SK-N-SH treated with all-trans-retinoic acid at 6 μM for 48 hours (cell line): Measurements from ENCODE around the gene NME9.

Source experiments
- ATAC-seq: fragments of 200-7000 bp; cut with Tn5 transposase; 3 replicates; pipeline ENCODE4 v1.9.1; 2020; ENCODE audit warnings: mild to moderate bottlenecking, moderate library complexity
- ARNTL ChIP-seq: fragments of 450-650 bp; formaldehyde crosslinking; IDR thresholded peaks from 2 replicates; pipeline ENCODE4 v1.5.0; 2020; ENCODE audit warnings: low read depth, mild to moderate bottlenecking, moderate library complexity, borderline replicate concordance
- BACH2 ChIP-seq: fragments of 250-450 bp; sonication (Bioruptor Pico); IDR thresholded peaks from 2 replicates; pipeline ENCODE4 v1.9.0; 2021; ENCODE audit warnings: mild to moderate bottlenecking, borderline replicate concordance
- CREB5 ChIP-seq: fragments of 250-450 bp; sonication (Bioruptor Pico); IDR thresholded peaks from 2 replicates; pipeline ENCODE4 v1.5.1; 2020; ENCODE audit warnings: low read depth, mild to moderate bottlenecking, moderate library complexity
- CSDC2 ChIP-seq: fragments of 250-450 bp; sonication (Bioruptor Pico); IDR thresholded peaks from 2 replicates; pipeline ENCODE4 v1.5.0; 2020; ENCODE audit warnings: mild to moderate bottlenecking, moderate library complexity
- GLIS3 ChIP-seq: fragments of 250-450 bp; sonication (Bioruptor Pico); IDR thresholded peaks from 2 replicates; pipeline ENCODE4 v1.5.0; 2020; ENCODE audit warnings: mild to moderate bottlenecking, moderate library complexity
- ISL1 ChIP-seq: fragments of 250-450 bp; sonication (Bioruptor Pico); IDR thresholded peaks from 2 replicates; pipeline ENCODE4 v2.1.2; 2022; ENCODE audit warnings: mild to moderate bottlenecking, moderate library complexity
- OSR1 ChIP-seq: fragments of 250-450 bp; sonication (Bioruptor Pico); IDR thresholded peaks from 2 replicates; pipeline ENCODE4 v1.8.0; 2022; ENCODE audit warnings: moderate library complexity, mild to moderate bottlenecking, inconsistent platforms
- PATZ1 ChIP-seq: fragments of 250-450 bp; sonication (Bioruptor Pico); IDR thresholded peaks from 2 replicates; pipeline ENCODE4 v1.8.0; 2020; ENCODE audit warnings: mild to moderate bottlenecking, moderate library complexity, borderline replicate concordance
- PPARA ChIP-seq: fragments of 250-450 bp; sonication (Bioruptor Pico); IDR thresholded peaks from 2 replicates; pipeline ENCODE4 v1.5.0; 2020; ENCODE audit warnings: mild to moderate bottlenecking, borderline replicate concordance
- RARB ChIP-seq: fragments of 250-450 bp; sonication (Bioruptor Pico); IDR thresholded peaks from 2 replicates; pipeline ENCODE4 v1.8.0; 2021; ENCODE audit warnings: mild to moderate bottlenecking, moderate library complexity
- SNAI2 ChIP-seq: fragments of 250-450 bp; sonication (Bioruptor Pico); IDR thresholded peaks from 2 replicates; pipeline ENCODE4 v1.5.0; 2020; ENCODE audit warnings: mild to moderate bottlenecking, moderate library complexity
- TCF4 ChIP-seq: fragments of 250-450 bp; sonication (Bioruptor Pico); IDR thresholded peaks from 2 replicates; pipeline ENCODE4 v1.8.0; 2021; ENCODE audit warnings: mild to moderate bottlenecking, moderate library complexity, borderline replicate concordance
- TOX ChIP-seq: fragments of 250-450 bp; sonication (Bioruptor Pico); IDR thresholded peaks from 2 replicates; pipeline ENCODE4 v1.8.0; 2021; ENCODE audit warnings: mild to moderate bottlenecking, moderate library complexity, borderline replicate concordance
- TSHZ2 ChIP-seq: fragments of 250-450 bp; sonication (Bioruptor Pico); IDR thresholded peaks from 2 replicates; pipeline ENCODE4 v1.5.0; 2020; ENCODE audit warnings: mild to moderate bottlenecking, moderate library complexity
- ZC3H10 ChIP-seq: fragments of 250-450 bp; sonication (Bioruptor Pico); IDR thresholded peaks from 2 replicates; pipeline ENCODE4 v1.5.1; 2021; ENCODE audit warnings: mild to moderate bottlenecking, moderate library complexity
- ZFP3 ChIP-seq: fragments of 250-450 bp; sonication (Bioruptor Pico); IDR thresholded peaks from 2 replicates; pipeline ENCODE4 v1.5.0; 2020; ENCODE audit warnings: mild to moderate bottlenecking, moderate library complexity
- ZFP30 ChIP-seq: fragments of 450-650 bp; formaldehyde crosslinking; IDR thresholded peaks from 2 replicates; pipeline ENCODE4 v1.5.0; 2022; ENCODE audit warnings: mild to moderate bottlenecking, moderate library complexity
- ZNF565 ChIP-seq: fragments of 450-650 bp; formaldehyde crosslinking; conservative IDR thresholded peaks from 2 replicates; pipeline ENCODE4 v1.5.0; 2020; ENCODE audit warnings: low read depth, mild to moderate bottlenecking, moderate library complexity
- ZNF70 ChIP-seq: fragments of 450-650 bp; formaldehyde crosslinking; IDR thresholded peaks from 2 replicates; pipeline ENCODE4 v1.5.0; 2020; ENCODE audit warnings: mild to moderate bottlenecking, moderate library complexity
- ZNF8 ChIP-seq: fragments of 450-650 bp; formaldehyde crosslinking; IDR thresholded peaks from 2 replicates; pipeline ENCODE4 v1.5.0; 2020; ENCODE audit warnings: mild to moderate bottlenecking, moderate library complexity
- TF ChIP-seq, protein P1 (sequence below): fragments of 250-450 bp; sonication (Bioruptor Pico); IDR thresholded peaks from 2 replicates; pipeline ENCODE4 v1.5.1; 2021; ENCODE audit warnings: mild to moderate bottlenecking, moderate library complexity
- TF ChIP-seq, protein P2 (sequence below): fragments of 250-450 bp; sonication (Bioruptor Pico); IDR thresholded peaks from 2 replicates; pipeline ENCODE4 v1.8.0; 2021; ENCODE audit warnings: low read depth, mild to moderate bottlenecking, moderate library complexity, borderline replicate concordance

The NME9 gene

GRCh38 chr3:138363322-138363721 is 33.7 kb upstream of the NME9 start (continued):
- TF ChIP-seq TSHZ2 (CRISPR knock-in tag) (no peak), TCF4 (CRISPR knock-in tag) (no peak), RARB (CRISPR knock-in tag) (no peak), ZFP30 (CRISPR knock-in tag) (no peak), ZNF70 (CRISPR knock-in tag) (no peak), TOX (CRISPR knock-in tag) (no peak), ZNF565 (no peak), CSDC2 (no peak)

GRCh38 chr3:138362538-138362937 is 32.9 kb upstream of the NME9 start:
- ATAC-seq: no peak
- TF ChIP-seq ZNF8 (CRISPR knock-in tag): no peak
- no peak for TF ChIP-seq ZNF565
- TF ChIP-seq GLIS3 (CRISPR knock-in tag): no peak
- TF ChIP-seq ZNF70 (CRISPR knock-in tag): no peak
- TF ChIP-seq CSDC2: no peak
- no peak for TF ChIP-seq SNAI2
- no peak for TF ChIP-seq ARNTL
- no peak for TF ChIP-seq TOX (CRISPR knock-in tag)
- TF ChIP-seq CREB5 (CRISPR knock-in tag): no peak

DNA sequence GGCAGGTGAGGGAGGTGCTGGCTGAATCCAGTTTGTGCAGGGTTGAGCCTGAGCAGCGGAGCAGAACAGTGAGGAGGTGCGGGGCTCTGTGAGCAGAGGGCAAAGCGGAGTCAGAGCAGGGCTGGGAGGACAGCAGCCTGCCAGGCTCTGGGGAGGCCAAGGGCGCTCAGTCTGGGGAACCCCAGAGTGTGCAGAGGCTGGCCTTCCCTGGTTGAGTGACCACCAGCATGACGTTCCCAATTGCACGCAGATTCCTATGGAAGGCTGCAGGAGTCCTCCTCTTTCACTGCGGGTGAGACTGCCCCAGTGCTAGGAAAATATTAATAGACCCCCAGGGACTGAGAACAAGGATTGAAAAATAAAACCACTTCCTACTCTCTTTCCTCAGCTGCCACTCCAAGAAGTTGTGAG is 31.9 kb upstream of the NME9 start:
- TF ChIP-seq PPARA (CRISPR knock-in tag): no peak
- no peak for TF ChIP-seq PATZ1
- TF ChIP-seq, protein P1, sequence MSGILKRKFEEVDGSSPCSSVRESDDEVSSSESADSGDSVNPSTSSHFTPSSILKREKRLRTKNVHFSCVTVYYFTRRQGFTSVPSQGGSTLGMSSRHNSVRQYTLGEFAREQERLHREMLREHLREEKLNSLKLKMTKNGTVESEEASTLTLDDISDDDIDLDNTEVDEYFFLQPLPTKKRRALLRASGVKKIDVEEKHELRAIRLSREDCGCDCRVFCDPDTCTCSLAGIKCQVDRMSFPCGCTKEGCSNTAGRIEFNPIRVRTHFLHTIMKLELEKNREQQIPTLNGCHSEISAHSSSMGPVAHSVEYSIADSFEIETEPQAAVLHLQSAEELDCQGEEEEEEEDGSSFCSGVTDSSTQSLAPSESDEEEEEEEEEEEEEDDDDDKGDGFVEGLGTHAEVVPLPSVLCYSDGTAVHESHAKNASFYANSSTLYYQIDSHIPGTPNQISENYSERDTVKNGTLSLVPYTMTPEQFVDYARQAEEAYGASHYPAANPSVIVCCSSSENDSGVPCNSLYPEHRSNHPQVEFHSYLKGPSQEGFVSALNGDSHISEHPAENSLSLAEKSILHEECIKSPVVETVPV (CRISPR knock-in tag): no peak
- no peak for TF ChIP-seq CSDC2
- no peak for TF ChIP-seq ARNTL
- TF ChIP-seq TSHZ2 (CRISPR knock-in tag): no peak
- no peak for TF ChIP-seq ZNF70 (CRISPR knock-in tag)
- no peak for TF ChIP-seq ISL1 (CRISPR knock-in tag)
- no peak for TF ChIP-seq SNAI2
- no peak for TF ChIP-seq ZNF565
- no peak for TF ChIP-seq ZC3H10
- ATAC-seq: no peak

DNA sequence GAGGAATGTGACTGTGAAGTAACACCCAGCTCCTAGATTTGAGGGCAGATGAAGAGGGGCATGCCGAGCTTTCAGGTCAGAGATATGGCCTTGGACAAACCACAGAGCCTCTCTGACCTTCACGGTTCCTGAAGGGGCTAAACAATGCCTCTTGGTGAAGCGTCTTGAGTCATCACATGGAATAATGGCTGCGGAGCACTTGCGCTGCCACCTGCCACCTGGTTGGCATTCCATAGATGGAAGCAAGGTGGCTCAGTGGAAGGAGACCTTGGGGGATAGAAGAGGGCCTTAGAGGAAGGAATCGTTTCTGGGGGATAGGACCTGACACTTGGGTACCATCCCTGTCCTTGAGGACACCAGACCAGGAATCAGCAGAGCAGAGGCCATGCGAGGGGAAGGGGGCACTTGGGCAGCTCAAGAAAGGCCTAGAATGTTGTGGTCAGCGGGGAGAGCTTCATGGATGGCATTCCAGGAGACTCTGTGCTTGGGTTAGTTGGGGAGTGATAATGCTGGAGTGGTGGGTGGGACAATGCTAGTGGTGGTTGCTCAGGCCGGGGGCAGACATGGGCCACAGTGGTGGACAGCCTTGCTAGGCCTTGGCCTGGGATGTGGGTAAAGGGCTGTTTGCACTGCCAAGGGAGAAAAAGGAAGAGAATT is 31.3 kb upstream of the NME9 start:
- no peak for ATAC-seq
- no peak for TF ChIP-seq ZFP3 (CRISPR knock-in tag)
- no peak for TF ChIP-seq OSR1 (CRISPR knock-in tag)
- no peak for TF ChIP-seq BACH2 (CRISPR knock-in tag)
- TF ChIP-seq ZC3H10: no peak
- no peak for TF ChIP-seq GLIS3 (CRISPR knock-in tag)
- TF ChIP-seq ZFP30 (CRISPR knock-in tag): no peak
- TF ChIP-seq PPARA (CRISPR knock-in tag): no peak
- TF ChIP-seq RARB (CRISPR knock-in tag): no peak
- no peak for TF ChIP-seq TOX (CRISPR knock-in tag)
- TF ChIP-seq ISL1 (CRISPR knock-in tag): no peak
- no peak for TF ChIP-seq ZNF70 (CRISPR knock-in tag)
- no peak for TF ChIP-seq SNAI2
- TF ChIP-seq, protein P1 (CRISPR knock-in tag): no peak
- TF ChIP-seq, protein P2, sequence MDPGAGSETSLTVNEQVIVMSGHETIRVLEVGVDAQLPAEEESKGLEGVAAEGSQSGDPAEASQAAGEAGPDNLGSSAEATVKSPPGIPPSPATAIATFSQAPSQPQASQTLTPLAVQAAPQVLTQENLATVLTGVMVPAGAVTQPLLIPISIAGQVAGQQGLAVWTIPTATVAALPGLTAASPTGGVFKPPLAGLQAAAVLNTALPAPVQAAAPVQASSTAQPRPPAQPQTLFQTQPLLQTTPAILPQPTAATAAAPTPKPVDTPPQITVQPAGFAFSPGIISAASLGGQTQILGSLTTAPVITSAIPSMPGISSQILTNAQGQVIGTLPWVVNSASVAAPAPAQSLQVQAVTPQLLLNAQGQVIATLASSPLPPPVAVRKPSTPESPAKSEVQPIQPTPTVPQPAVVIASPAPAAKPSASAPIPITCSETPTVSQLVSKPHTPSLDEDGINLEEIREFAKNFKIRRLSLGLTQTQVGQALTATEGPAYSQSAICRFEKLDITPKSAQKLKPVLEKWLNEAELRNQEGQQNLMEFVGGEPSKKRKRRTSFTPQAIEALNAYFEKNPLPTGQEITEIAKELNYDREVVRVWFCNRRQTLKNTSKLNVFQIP: no peak
- no peak for TF ChIP-seq TCF4 (CRISPR knock-in tag)
